ENCODE measurements around the gene BCL11B. TPM values are rescaled to one million over a fixed set of nuclear protein-coding genes. Genes with fewer than 3 reads are reported as not detected.

BCL11B gene
- total RNA-seq, 6 experiments from 2014 or later: 0.06 to 0.14 (median 0.10) TPM; not detected in 2

DNA sequence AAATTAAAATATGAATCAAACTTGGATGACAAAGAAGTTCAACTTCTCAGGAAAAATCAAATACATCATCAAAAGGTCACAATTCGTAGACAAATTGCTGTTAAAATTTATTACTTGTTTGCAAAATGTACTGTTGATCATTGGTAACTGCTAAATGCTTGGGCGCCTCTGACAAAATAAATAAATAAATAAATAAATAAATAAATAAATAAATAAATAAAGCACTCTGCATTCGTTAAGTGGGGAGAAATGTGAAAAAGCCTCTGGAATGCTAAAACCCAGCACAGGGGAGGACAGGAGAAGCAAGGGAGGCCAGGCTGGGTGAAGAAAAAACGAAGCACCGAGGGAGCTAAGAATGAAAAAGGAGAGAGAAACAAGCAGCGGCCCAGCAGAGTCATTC lies 115.2 kb downstream of the BCL11B start:
- no peak for DNase-seq
- Mint-ChIP-seq H3K36me3 (ENCODE audit: low read depth) (no peaks in the 10 kb centered on the region), H3K27ac (no peak overlapping the region)

DNA sequence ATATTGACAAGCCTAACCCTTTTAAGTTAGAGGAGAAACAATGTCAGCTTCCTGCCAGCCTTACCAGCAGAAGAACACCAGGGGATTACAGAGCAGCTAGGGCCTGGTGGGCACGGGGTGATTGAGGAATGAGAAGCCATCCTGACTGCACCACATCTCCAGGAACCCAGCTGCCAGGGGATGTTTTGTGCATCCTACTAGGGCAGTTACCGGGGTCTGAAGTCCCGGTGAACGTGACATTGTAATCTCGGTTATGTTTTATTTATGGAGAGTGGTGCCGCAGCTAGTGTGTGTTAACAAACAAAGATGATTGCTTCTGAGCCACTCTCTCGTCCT lies 115.9 kb downstream of the BCL11B start:
- no peak overlapping the region for H3K27ac Mint-ChIP-seq
- H3K4me3 Mint-ChIP-seq: no peak overlapping the region
- no peaks in the 10 kb centered on the region for H3K4me1 Mint-ChIP-seq (ENCODE audit: low read depth)
- TF ChIP-seq, protein P1, sequence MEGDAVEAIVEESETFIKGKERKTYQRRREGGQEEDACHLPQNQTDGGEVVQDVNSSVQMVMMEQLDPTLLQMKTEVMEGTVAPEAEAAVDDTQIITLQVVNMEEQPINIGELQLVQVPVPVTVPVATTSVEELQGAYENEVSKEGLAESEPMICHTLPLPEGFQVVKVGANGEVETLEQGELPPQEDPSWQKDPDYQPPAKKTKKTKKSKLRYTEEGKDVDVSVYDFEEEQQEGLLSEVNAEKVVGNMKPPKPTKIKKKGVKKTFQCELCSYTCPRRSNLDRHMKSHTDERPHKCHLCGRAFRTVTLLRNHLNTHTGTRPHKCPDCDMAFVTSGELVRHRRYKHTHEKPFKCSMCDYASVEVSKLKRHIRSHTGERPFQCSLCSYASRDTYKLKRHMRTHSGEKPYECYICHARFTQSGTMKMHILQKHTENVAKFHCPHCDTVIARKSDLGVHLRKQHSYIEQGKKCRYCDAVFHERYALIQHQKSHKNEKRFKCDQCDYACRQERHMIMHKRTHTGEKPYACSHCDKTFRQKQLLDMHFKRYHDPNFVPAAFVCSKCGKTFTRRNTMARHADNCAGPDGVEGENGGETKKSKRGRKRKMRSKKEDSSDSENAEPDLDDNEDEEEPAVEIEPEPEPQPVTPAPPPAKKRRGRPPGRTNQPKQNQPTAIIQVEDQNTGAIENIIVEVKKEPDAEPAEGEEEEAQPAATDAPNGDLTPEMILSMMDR (IDR thresholded peaks at IDR 0.05): no peak
- no peak for DNase-seq
- no peaks in the 10 kb centered on the region for H3K36me3 Mint-ChIP-seq (ENCODE audit: low read depth)
- no peaks in the 10 kb centered on the region for H3K27me3 Mint-ChIP-seq (ENCODE audit: insufficient read depth)
- peaks cover 11% of the 10 kb centered on the region; the same call in 1 of the 2 replicates for H3K9me3 Mint-ChIP-seq

More for the DNA sequence above, 115.2 kb downstream of the BCL11B start:
- TF ChIP-seq, protein P1 (IDR thresholded peaks at IDR 0.05): no peak
- no peaks in the 10 kb centered on the region for H3K4me1 Mint-ChIP-seq (ENCODE audit: low read depth)
- peaks cover 11% of the 10 kb centered on the region for H3K9me3 Mint-ChIP-seq
- no peaks in the 10 kb centered on the region for H3K27me3 Mint-ChIP-seq (ENCODE audit: insufficient read depth)
- H3K4me3 Mint-ChIP-seq: no peak overlapping the region

DNA sequence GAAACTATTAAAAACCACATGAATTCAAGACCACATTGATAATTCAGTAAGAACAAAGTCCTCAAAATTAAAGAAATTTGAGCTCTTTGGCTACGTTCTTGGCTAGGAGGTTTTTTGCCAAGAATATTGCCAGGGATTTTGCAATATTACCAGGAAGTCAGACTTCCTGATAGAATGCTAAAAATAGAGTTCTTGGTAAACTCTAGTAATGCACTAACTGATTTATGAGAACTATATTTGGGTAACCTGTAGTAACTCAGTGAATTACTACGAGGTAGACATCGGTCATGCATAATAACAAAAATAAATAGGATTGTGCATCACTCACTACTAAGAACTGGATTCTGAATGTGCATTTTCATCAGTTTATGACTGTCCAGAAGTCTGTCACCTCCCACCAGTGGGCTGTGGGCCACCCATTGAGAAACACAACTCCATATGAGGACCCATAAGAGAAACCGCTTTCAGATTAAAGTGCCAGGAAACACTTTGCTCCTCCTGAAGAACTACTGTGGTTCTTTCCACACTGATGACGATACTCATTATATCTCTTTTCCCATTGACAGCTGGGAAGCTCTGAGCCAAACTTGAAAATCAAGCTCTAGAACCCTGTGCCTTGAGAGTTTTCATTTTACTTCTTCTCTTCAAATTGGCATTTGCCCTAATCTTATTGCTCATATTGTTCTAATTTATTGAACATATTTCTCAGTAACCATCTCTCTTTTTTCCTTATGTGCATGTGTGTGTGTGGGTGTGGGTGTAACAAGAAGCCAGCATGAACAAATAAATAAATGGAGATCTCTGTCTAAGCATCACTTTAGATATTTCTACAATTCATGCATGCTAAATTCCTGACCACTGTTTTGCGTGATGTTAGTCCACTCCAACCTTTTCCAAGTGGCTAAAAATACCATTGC lies 116.6 kb downstream of the BCL11B start:
- no peak overlapping the region for H3K27ac Mint-ChIP-seq
- no peak overlapping the region for H3K4me3 Mint-ChIP-seq
- H3K9me3 Mint-ChIP-seq: peaks cover 11% of the 10 kb centered on the region; the same call in 1 of the 2 replicates
- no peaks in the 10 kb centered on the region for H3K36me3 Mint-ChIP-seq (ENCODE audit: low read depth)
- no peak for DNase-seq
- TF ChIP-seq, protein P1 (IDR thresholded peaks at IDR 0.05): no peak
- no peaks in the 10 kb centered on the region for H3K27me3 Mint-ChIP-seq (ENCODE audit: insufficient read depth)
- H3K4me1 Mint-ChIP-seq (ENCODE audit: low read depth): no peaks in the 10 kb centered on the region

DNA sequence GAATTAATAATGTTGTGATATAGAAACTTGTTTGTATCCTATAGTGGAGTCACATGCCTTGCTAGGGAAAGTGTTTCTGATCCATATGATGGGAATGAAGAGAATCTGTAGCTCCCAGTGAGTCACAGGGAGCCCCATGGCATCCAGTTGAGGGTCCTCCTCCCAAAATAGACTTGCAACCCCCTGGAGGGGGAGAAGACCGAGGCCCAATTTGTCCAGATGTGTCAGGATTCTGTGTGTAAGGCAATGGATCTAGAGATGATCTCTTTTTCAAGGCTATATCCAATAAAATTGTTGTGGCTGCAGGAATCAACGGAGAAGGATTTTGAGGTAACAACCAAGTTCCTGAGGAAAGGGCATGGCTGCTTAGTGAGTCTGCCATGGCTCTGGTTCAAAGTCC lies 121.8 kb downstream of the BCL11B start:
- no peak for DNase-seq
- H3K4me3 Mint-ChIP-seq: no peak overlapping the region
- H3K27ac Mint-ChIP-seq: no peak overlapping the region

DNA sequence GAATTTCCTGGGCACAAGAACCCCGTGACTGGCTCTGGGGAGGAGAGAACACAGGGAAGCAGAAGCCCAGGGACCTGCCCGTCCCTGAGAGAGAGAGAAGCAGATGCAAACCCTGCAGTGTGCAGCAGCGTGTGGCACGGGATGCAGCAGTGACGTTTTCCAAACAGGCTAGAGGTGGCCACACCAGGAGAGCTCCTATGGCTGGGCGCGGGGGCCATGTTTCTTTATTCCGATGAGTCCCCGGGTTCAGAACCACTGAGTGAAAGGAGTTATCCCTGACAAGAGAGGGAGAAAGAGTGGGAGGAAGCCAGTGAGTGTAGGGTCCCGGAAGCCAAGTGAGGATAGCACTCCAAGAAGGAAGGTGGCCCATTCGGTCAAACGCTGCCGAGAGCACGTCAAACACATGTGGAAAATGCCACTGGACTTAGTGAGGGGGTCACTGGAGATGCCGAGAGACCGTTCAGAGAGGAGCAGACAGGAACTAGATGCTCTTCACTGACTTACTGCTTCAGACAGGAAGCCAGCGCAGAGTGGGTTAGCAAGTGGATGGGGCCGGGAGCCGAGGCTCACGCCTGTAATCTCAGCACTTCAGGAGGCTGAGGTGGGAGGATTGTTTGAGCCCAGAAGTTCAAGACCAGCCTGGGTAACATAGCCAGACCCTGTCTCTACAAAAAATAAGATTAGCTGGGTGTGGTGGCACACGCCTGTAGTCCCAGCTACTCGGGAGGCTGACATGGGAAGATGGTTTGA lies 123.0 kb downstream of the BCL11B start:
- Mint-ChIP-seq H3K9me3 (peaks cover 14% of the 10 kb centered on the region), H3K4me1 (ENCODE audit: low read depth) (no peaks in the 10 kb centered on the region), H3K27ac (no peak overlapping the region), H3K36me3 (ENCODE audit: low read depth) (no peaks in the 10 kb centered on the region; the same call in 1 of the 2 replicates), H3K4me3 (no peak overlapping the region), H3K27me3 (ENCODE audit: insufficient read depth) (no peaks in the 10 kb centered on the region; the same call in 1 of the 2 replicates)
- TF ChIP-seq, protein P1 (IDR thresholded peaks at IDR 0.05): no peak
- DNase-seq: no peak

More for the DNA sequence above, 121.8 kb downstream of the BCL11B start:
- peaks cover 16% of the 10 kb centered on the region for H3K9me3 Mint-ChIP-seq
- TF ChIP-seq, protein P1 (IDR thresholded peaks at IDR 0.05): no peak
- no peaks in the 10 kb centered on the region for H3K4me1 Mint-ChIP-seq (ENCODE audit: low read depth)
- H3K27me3 Mint-ChIP-seq (ENCODE audit: insufficient read depth): no peaks in the 10 kb centered on the region; the same call in 1 of the 2 replicates
- H3K36me3 Mint-ChIP-seq (ENCODE audit: low read depth): no peaks in the 10 kb centered on the region; the same call in 1 of the 2 replicates

Data from HFFc6 (cell line).